Upper lobe of left lung (tissue), 6 donors: ENCODE measurements around the gene CMPK2. TPM values are rescaled to one million over a fixed set of nuclear protein-coding genes. Genes with fewer than 3 reads are reported as not detected.
"Not testable (repeated sequence)": the region's sequence is repeated elsewhere in the genome, so short reads cannot be mapped to it uniquely, and the experiment has no call there.

Experiments
- ATAC-seq, 2 donors: fragments of 200-7000 bp; cut with Tn5 transposase; one replicate each; pipeline ENCODE4 v1.9.1; 2022; ENCODE audit warnings: mild to moderate bottlenecking in 2 of 2, moderate library complexity in 2 of 2; ENCODE audit not compliant: low FRiP score in 2 of 2
- DNase-seq, 2 donors: peaks; one replicate each; pipeline ENCODE4 v3.0.0-alpha.2; 2019 to 2020
- H3K27ac ChIP-seq, 4 donors: fragments of 200-600 bp; sonication (generic); one replicate each; pipeline ENCODE4 v1.5.1; 2016 to 2019
- H3K27me3 ChIP-seq, 4 donors: fragments of 200-600 bp; sonication (generic); one replicate each; pipeline ENCODE4 v1.5.1; 2017 to 2019
- H3K36me3 ChIP-seq, 4 donors: fragments of 200-600 bp; sonication (generic); one replicate each; pipeline ENCODE4 v1.5.1; 2016 to 2019
- H3K4me1 ChIP-seq, 4 donors: fragments of 200-600 bp; sonication (generic); one replicate each; pipeline ENCODE4 v1.5.1; 2018 to 2019
- H3K4me3 ChIP-seq, 4 donors: fragments of 200-600 bp; sonication (generic); one replicate each; pipeline ENCODE4 v1.5.1; 2017 to 2019; ENCODE audit warnings: mild to moderate bottlenecking in 2 of 4, moderate library complexity in 1 of 4
- H3K9me3 ChIP-seq, 4 donors: fragments of 200-600 bp; sonication (generic); one replicate each; pipeline ENCODE4 v1.5.1; 2018 to 2019
- CTCF ChIP-seq, 6 experiments: fragments of 450-650 bp in 4 of 6; fragments of 200-600 bp in 2 of 6; sonication (generic) in 2 of 6; IDR thresholded peaks; one replicate each; pipeline ENCODE4 v1.5.1; 2016 to 2019; ENCODE audit warnings: antibody characterized with exemption in 6 of 6
- EP300 ChIP-seq, 4 donors: sonication (generic); formaldehyde crosslinking; IDR thresholded peaks; one replicate each; pipeline ENCODE4 v1.5.1; 2017; ENCODE audit warnings: antibody characterized with exemption in 4 of 4, control low read depth in 2 of 4
- POLR2A ChIP-seq, 4 donors: fragments of 450-650 bp; IDR thresholded peaks; one replicate each; pipeline ENCODE4 v1.5.1; 2016 to 2017; ENCODE audit warnings: antibody characterized with exemption in 4 of 4, mild to moderate bottlenecking in 2 of 4
- POLR2AphosphoS5 ChIP-seq, 2 donors: sonication (generic); formaldehyde crosslinking; IDR thresholded peaks; one replicate each; pipeline ENCODE4 v1.5.1; 2017; ENCODE audit warnings: antibody characterized with exemption in 2 of 2
- WGBS, 2 donors: methylation state at CpG; one replicate each; pipeline ENCODE4 v1.1.5; 2017 to 2018; 5-methylcytosine and 5-hydroxymethylcytosine counted together
- total RNA-seq, 6 donors: library from RNA; depleted of rRNA in 4 of 6; stranded (reverse); fragments of >200 nt in 4 of 6; gene quantifications; one replicate each; pipeline versions ENCODE4 v1.1.0 to v1.2.1, GENCODE V29; 2016 to 2021
- donor health status: DM: no; HTN: no; CAD: no; lungs with moderate emphysema.
- donor health status: DM: no; HTN: yes; CAD: no; lungs with severe emphysema.

The CMPK2 gene
- total RNA-seq, 6 donors from 2014 or later: 18.0 to 37.2 (median 20.7) TPM

- Histone ChIP-seq H3K4me3 (peak overlapping the region; percentile 71 to 88 (median 86)), H3K27ac (peak overlapping the region; percentile 89 to 91 (median 90)), H3K36me3 (no peaks in the 10 kb centered on the region), H3K9me3 (no peaks in the 10 kb centered on the region), H3K4me1 (peaks cover 10 to 35% (median 18%) of the 10 kb centered on the region in 4 donors), H3K27me3 (no peaks in the 10 kb centered on the region)
- DNase-seq (peak in 1 of 2 donors; percentile 64), ATAC-seq (peak; percentile 38 to 68)
- WGBS, 2 donors: 7 to 10% methylated on average over 9 of the region's 9 CpGs
- peak in 4 of 6 experiments; percentile 3 to 43 (median 35) for TF ChIP-seq CTCF (IDR thresholded peaks at IDR 0.05)
- no peak for TF ChIP-seq POLR2AphosphoS5 (IDR thresholded peaks at IDR 0.05)
Measured at GRCh38 chr2:6866275-6866671, 566 bp upstream of the CMPK2 start.

- Histone ChIP-seq H3K36me3 (peaks cover 4 to 12% (median 8%) of the 10 kb centered on the region in 4 donors), H3K4me1 (peaks cover 10 to 35% (median 18%) of the 10 kb centered on the region in 4 donors), H3K27me3 (no peaks in the 10 kb centered on the region), H3K9me3 (peaks cover 0 to 2% (median 0%) of the 10 kb centered on the region in 4 donors), H3K4me3 (peak overlapping the region; percentile 71 to 88 (median 86)), H3K27ac (peak overlapping the region; percentile 89 to 91 (median 90))
- TF ChIP-seq CTCF (IDR thresholded peaks at IDR 0.05): no peak
- TF ChIP-seq POLR2A (IDR thresholded peaks at IDR 0.05): no peak
- TF ChIP-seq EP300 (IDR thresholded peaks at IDR 0.05): no peak
- peak in 1 of 2 donors; percentile 13 for ATAC-seq
- DNase-seq: peak in 1 of 2 donors; percentile 92
- 5 to 12% methylated on average over 3 to 15 of the region's 37 CpGs for WGBS, 2 donors
Measured at GRCh38 chr2:6864923-6865345, 773 bp downstream of the CMPK2 start.

- Histone ChIP-seq H3K4me1 (peaks cover 10 to 35% (median 18%) of the 10 kb centered on the region in 4 donors), H3K9me3 (peaks cover 0 to 5% (median 2%) of the 10 kb centered on the region in 4 donors), H3K36me3 (peaks cover 10 to 18% (median 15%) of the 10 kb centered on the region in 4 donors), H3K27ac (peak overlapping the region; percentile 89 to 91 (median 90)), H3K4me3 (peak overlapping the region in 3 of 4 donors; percentile 86 to 88 (median 87)), H3K27me3 (no peaks in the 10 kb centered on the region)
- ATAC-seq: no peak
- DNase-seq: no peak
- 54 to 56% methylated on average over 8 of the region's 8 CpGs for WGBS, 2 donors
- TF ChIP-seq POLR2AphosphoS5 (IDR thresholded peaks at IDR 0.05): no peak
- TF ChIP-seq CTCF (IDR thresholded peaks at IDR 0.05): no peak
- TF ChIP-seq POLR2A (IDR thresholded peaks at IDR 0.05): no peak
- TF ChIP-seq EP300 (IDR thresholded peaks at IDR 0.05): no peak
Measured at GRCh38 chr2:6864231-6864754, 1.4 kb downstream of the CMPK2 start.

- DNase-seq: no peak
- no peaks in the 10 kb centered on the region for H3K27me3 ChIP-seq
- peaks cover 10 to 22% (median 19%) of the 10 kb centered on the region in 4 donors for H3K36me3 ChIP-seq
- WGBS, 2 donors: 66 to 76% methylated on average over 6 of the region's 6 CpGs
- no peak for ATAC-seq
- peaks cover 10 to 35% (median 18%) of the 10 kb centered on the region in 4 donors for H3K4me1 ChIP-seq
- peak overlapping the region in 2 of 4 donors; percentile 7 to 91 for H3K27ac ChIP-seq
- TF ChIP-seq POLR2AphosphoS5 (IDR thresholded peaks at IDR 0.05): peak in 1 of 2 donors; percentile 32
- no peak for TF ChIP-seq POLR2A (IDR thresholded peaks at IDR 0.05)
- peak overlapping the region in 2 of 4 donors; percentile 86 to 87 for H3K4me3 ChIP-seq
- peaks cover 0 to 8% (median 4%) of the 10 kb centered on the region in 4 donors for H3K9me3 ChIP-seq
Measured at GRCh38 chr2:6863792-6864191, 1.9 kb downstream of the CMPK2 start.

GRCh38 chr2:6860296-6860695, 5.4 kb downstream of the CMPK2 start:
- Histone ChIP-seq H3K4me3 (no peak overlapping the region), H3K4me1 (peaks cover 0 to 25% (median 16%) of the 10 kb centered on the region in 4 donors), H3K27ac (no peak overlapping the region), H3K36me3 (peaks cover 10 to 29% (median 24%) of the 10 kb centered on the region in 4 donors), H3K27me3 (no peaks in the 10 kb centered on the region), H3K9me3 (peaks cover 0 to 12% (median 6%) of the 10 kb centered on the region in 4 donors)
- ATAC-seq: no peak
- 94 to 99% methylated on average over 3 of the region's 3 CpGs for WGBS, 2 donors
- no peak for DNase-seq
- TF ChIP-seq EP300 (IDR thresholded peaks at IDR 0.05) (no peak), POLR2A (IDR thresholded peaks at IDR 0.05) (no peak), CTCF (IDR thresholded peaks at IDR 0.05) (no peak), POLR2AphosphoS5 (IDR thresholded peaks at IDR 0.05) (no peak)

- ATAC-seq, H3K27ac ChIP-seq, H3K27me3 ChIP-seq, H3K4me3 ChIP-seq, H3K4me1 ChIP-seq, DNase-seq: not testable (repeated sequence)
- Histone ChIP-seq H3K9me3 (peaks cover 0 to 12% (median 6%) of the 10 kb centered on the region in 4 donors), H3K36me3 (peaks cover 10 to 29% (median 24%) of the 10 kb centered on the region in 4 donors)
- 94 to 95% methylated on average over 4 of the region's 4 CpGs for WGBS, 2 donors
Measured at GRCh38 chr2:6858466-6859027, 7.2 kb downstream of the CMPK2 start.
